WERI-Rb-1 (cell line): Measurements from ENCODE around the gene P2RY14.

Source experiments
- DNase-seq: peaks from one replicate; pipeline ENCODE4 v3.0.0-alpha.2; 2020
- H3K27ac ChIP-seq: fragments of 250-450 bp; sonication (Bioruptor Pico); 2 replicates; pipeline ENCODE4 v1.5.1; 2020; ENCODE audit warnings: mild to moderate bottlenecking, moderate library complexity
- H3K27me3 ChIP-seq: fragments of 250-450 bp; sonication (Bioruptor Pico); 2 replicates; pipeline ENCODE4 v1.5.1; 2021; ENCODE audit warnings: mild to moderate bottlenecking, low read depth, moderate library complexity; ENCODE audit not compliant: insufficient read depth, severe bottlenecking
- H3K36me3 ChIP-seq: fragments of 250-450 bp; sonication (Bioruptor Pico); 2 replicates; pipeline ENCODE4 v1.5.1; 2020; ENCODE audit warnings: mild to moderate bottlenecking, moderate library complexity
- H3K4me3 ChIP-seq: 2 replicates; pipeline ENCODE4 v1.5.1; 2011; ENCODE audit warnings: low read depth, mild to moderate bottlenecking, control low read depth, low read length
- H3K9me3 ChIP-seq: fragments of 250-450 bp; sonication (Bioruptor Pico); 2 replicates; pipeline ENCODE4 v1.5.1; 2021; ENCODE audit warnings: mild to moderate bottlenecking, moderate library complexity; ENCODE audit not compliant: severe bottlenecking
- CTCF ChIP-seq: IDR thresholded peaks from 2 replicates; pipeline ENCODE4 v1.5.1; 2011; ENCODE audit warnings: low read depth, mild to moderate bottlenecking, control low read depth, inconsistent platforms, low read length

The P2RY14 gene

GRCh38 chr3:151195826-151196225 is 82.5 kb downstream of the P2RY14 start:
- no peaks in the 10 kb centered on the region for H3K36me3 ChIP-seq

GRCh38 chr3:151192545-151192944 is 85.8 kb downstream of the P2RY14 start:
- Histone ChIP-seq H3K27me3 (no peaks in the 10 kb centered on the region), H3K36me3 (no peaks in the 10 kb centered on the region), H3K9me3 (no peaks in the 10 kb centered on the region), H3K4me3 (no peak overlapping the region), H3K27ac (no peak overlapping the region)
- DNase-seq: no peak
- TF ChIP-seq CTCF: no peak

More at GRCh38 chr3:151195826-151196225, 82.5 kb downstream of the P2RY14 start:
- no peak for DNase-seq
- no peaks in the 10 kb centered on the region for H3K27me3 ChIP-seq
- no peak for TF ChIP-seq CTCF
- H3K4me3 ChIP-seq: no peak overlapping the region
- H3K27ac ChIP-seq: no peak overlapping the region
- no peaks in the 10 kb centered on the region for H3K9me3 ChIP-seq

GRCh38 chr3:151191095-151191494 is 87.2 kb downstream of the P2RY14 start:
- H3K27me3 ChIP-seq: no peaks in the 10 kb centered on the region
- no peak for TF ChIP-seq CTCF
- H3K27ac ChIP-seq: no peak overlapping the region
- H3K9me3 ChIP-seq: no peaks in the 10 kb centered on the region
- no peaks in the 10 kb centered on the region for H3K36me3 ChIP-seq
- H3K4me3 ChIP-seq: no peak overlapping the region
- no peak for DNase-seq

- Histone ChIP-seq H3K36me3 (no peaks in the 10 kb centered on the region), H3K4me3 (peak overlapping the region; percentile 11), H3K27ac (peak overlapping the region; percentile 59), H3K27me3 (no peaks in the 10 kb centered on the region), H3K9me3 (no peaks in the 10 kb centered on the region)
- DNase-seq: peak; percentile 21
- no peak for TF ChIP-seq CTCF
Measured at GRCh38 chr3:151183265-151183671, 95.1 kb downstream of the P2RY14 start.

- no peak for DNase-seq
- Histone ChIP-seq H3K27me3 (no peaks in the 10 kb centered on the region), H3K36me3 (no peaks in the 10 kb centered on the region), H3K27ac (peak overlapping the region; percentile 59; the same call in 1 of the 2 replicates), H3K9me3 (no peaks in the 10 kb centered on the region), H3K4me3 (no peak overlapping the region)
- no peak for TF ChIP-seq CTCF
Measured at GRCh38 chr3:151182349-151183079, 95.8 kb downstream of the P2RY14 start.
